Activated T-cell treated with anti-CD3 and anti-CD28 coated beads, Interleukin-2, amount 50 U/mL, for 4 hours (primary cell): ENCODE results near the gene REEP3. TPM values are rescaled to one million over a fixed set of nuclear protein-coding genes. Genes with fewer than 3 reads are reported as not detected.

Experiments
- ATAC-seq, 2 donors: fragments of 200-7000 bp; cut with Tn5 transposase; one replicate each; pipeline ENCODE4 v1.10.0; 2021
- DNase-seq: peaks from one replicate; pipeline ENCODE4 v3.0.0-alpha.2; 2020
- H3K27me3 Mint-ChIP-seq: one replicate; pipeline ENCODE4 v1.8.0; 2021; ENCODE audit warnings: low read depth, mixed read lengths
- H3K36me3 Mint-ChIP-seq: one replicate; pipeline ENCODE4 v1.8.0; 2022; ENCODE audit warnings: mixed read lengths; ENCODE audit not compliant: insufficient read depth
- H3K4me1 Mint-ChIP-seq: one replicate; pipeline ENCODE4 v1.8.0; 2021; ENCODE audit warnings: low read depth, mixed read lengths
- H3K4me3 Mint-ChIP-seq: one replicate; pipeline ENCODE4 v1.8.0; 2021; ENCODE audit warnings: mild to moderate bottlenecking, moderate library complexity, mixed read lengths
- H3K9me3 Mint-ChIP-seq: one replicate; pipeline ENCODE4 v1.8.0; 2021; ENCODE audit warnings: mixed read lengths
- total RNA-seq, 3 donors: library from RNA; stranded (reverse); gene quantifications; one replicate each; pipeline ENCODE4 v1.2.1, GENCODE V29; 2021

The REEP3 gene
- total RNA-seq, 3 donors from 2014 or later = 13.8 to 20.8 (median 15.0) TPM

DNA sequence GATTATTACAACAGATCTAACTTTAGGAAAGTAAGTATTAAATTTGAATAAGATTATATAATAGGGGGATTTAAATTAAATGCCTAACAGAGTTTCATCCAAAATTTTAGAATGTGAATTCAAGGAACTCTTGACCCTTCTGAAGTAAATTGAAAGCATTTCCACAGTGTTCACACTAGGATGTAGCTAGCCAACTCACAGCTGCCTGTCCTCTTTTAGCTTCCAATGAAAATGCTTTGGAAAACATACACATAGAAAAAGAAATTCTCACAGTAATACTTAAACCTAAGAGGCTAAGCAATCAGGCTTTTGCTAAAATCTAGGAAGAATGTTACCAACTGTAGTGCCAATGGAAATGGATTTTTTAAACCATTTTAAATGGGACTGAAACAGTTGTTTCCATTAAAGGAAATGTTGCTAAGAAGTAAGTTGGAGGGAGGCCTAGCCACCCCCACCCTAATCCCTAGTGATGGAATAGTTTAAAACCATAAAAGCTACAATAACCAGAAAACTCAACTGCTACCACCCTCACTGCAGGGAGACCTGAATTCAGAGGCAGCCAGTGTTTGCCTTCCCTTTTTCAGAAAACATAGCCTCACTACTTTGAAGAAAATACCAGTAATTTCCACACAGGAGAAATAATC lies 58.3 kb downstream of the REEP3 start:
- Mint-ChIP-seq H3K36me3 (peaks cover 10% of the 10 kb centered on the region), H3K27me3 (no peaks in the 10 kb centered on the region), H3K4me1 (peaks cover 5% of the 10 kb centered on the region), H3K4me3 (no peak overlapping the region), H3K9me3 (no peaks in the 10 kb centered on the region)
- ATAC-seq (no peak), DNase-seq (no peak)

DNA sequence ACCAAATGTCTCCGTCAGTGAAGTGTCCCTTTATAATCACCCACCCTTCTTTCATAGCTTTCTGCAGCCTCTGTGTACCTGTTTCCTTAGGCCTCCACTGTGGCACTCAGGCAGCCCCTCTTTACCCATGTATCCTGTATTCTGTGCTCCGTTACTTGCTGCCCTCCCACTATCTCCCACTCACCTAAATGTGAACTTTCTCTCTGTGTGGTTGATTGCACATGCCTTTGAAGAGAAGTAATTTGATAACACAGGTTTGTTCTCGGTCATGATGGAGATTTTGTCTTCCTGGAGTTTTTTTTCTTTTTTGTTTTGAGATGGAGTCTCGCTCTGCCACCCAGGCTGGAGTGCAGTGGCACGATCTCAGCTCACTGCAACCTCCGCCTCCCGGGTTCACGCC lies 61.5 kb downstream of the REEP3 start:
- Mint-ChIP-seq H3K4me3 (no peak overlapping the region), H3K4me1 (no peaks in the 10 kb centered on the region), H3K36me3 (no peaks in the 10 kb centered on the region), H3K9me3 (no peaks in the 10 kb centered on the region), H3K27me3 (no peaks in the 10 kb centered on the region)
- DNase-seq = no peak
- ATAC-seq = no peak

DNA sequence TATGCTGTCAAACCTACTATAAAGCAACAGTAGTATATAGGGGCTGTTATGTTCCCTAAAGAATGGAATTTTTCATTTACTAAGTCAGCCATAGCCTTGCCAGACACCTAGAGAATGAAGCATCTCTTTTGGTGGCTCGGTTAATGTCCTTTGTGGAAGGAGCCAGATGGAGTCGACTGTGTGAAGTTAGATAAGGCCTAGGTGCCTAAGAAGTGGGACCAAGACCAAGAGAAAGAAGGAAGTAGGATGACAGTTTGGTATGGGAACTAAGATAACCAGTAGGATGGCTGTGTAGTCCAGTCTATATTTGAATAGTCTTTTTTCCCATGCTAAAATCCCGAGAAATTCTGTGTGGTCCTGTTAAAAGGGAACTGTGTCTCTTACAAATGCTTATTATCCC lies 62.2 kb downstream of the REEP3 start:
- H3K4me1 Mint-ChIP-seq = no peaks in the 10 kb centered on the region
- H3K36me3 Mint-ChIP-seq = no peaks in the 10 kb centered on the region
- H3K4me3 Mint-ChIP-seq = no peak overlapping the region
- no peaks in the 10 kb centered on the region for H3K27me3 Mint-ChIP-seq
- no peak for ATAC-seq
- no peaks in the 10 kb centered on the region for H3K9me3 Mint-ChIP-seq
- DNase-seq = no peak

DNA sequence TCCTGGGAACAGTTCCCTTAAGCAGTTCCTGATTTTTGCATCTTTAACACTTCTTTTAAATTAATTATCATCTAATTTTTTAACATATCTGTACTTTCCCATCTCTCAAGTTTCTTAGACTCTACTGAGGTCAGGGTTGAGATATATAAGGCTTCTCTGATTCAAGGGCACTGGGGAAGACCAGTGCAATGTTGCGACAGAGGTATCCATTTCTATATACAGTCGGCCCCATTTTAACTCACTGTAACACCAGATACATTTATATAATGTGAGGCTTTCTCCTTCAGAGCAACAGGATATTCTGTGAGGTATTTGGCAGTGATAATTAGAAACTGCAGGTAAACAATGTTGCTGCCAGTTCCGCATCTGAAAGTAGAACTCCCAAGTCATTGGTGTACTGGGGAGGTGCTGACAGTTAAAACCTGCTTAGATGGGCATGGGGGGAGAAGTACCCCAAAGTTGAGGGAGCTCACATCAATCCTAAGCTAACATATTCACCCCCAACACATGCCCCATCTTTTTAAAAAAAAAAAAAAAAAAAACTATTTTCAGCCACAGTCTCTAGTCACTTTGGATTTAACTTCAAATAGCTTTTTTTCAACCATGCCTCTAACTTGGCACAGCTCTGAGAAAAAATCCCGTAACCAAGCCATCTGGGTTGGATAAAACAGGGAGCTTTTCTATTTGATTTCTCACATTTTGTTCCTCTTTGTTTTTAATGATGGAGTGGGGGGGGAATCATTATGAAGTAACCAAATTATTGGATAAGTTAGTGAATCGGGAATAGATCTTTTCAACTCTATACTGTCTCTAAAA lies 62.9 kb downstream of the REEP3 start:
- H3K27me3 Mint-ChIP-seq = no peaks in the 10 kb centered on the region
- ATAC-seq (no peak), DNase-seq (no peak)
- H3K36me3 Mint-ChIP-seq = no peaks in the 10 kb centered on the region
- H3K9me3 Mint-ChIP-seq = no peaks in the 10 kb centered on the region
- H3K4me1 Mint-ChIP-seq = no peaks in the 10 kb centered on the region
- H3K4me3 Mint-ChIP-seq = no peak overlapping the region

DNA sequence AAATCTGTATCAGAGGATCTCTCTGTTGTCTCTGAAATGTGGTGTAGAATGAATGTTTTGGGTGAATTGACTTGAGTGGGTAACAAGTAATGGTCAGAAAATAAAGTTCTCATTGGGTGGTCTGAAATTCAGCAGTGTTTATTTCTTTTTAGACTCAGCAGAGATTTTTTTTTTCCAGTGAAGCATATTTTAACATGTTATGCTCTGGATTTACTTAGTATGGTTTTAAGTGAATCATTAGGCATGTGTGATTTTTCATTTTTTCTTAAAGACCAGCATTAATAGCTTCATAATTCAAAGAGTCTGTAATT lies 63.5 kb downstream of the REEP3 start:
- Mint-ChIP-seq H3K27me3 (no peaks in the 10 kb centered on the region), H3K4me1 (no peaks in the 10 kb centered on the region), H3K36me3 (no peaks in the 10 kb centered on the region), H3K9me3 (no peaks in the 10 kb centered on the region), H3K4me3 (no peak overlapping the region)
- DNase-seq = no peak
- ATAC-seq = no peak

DNA sequence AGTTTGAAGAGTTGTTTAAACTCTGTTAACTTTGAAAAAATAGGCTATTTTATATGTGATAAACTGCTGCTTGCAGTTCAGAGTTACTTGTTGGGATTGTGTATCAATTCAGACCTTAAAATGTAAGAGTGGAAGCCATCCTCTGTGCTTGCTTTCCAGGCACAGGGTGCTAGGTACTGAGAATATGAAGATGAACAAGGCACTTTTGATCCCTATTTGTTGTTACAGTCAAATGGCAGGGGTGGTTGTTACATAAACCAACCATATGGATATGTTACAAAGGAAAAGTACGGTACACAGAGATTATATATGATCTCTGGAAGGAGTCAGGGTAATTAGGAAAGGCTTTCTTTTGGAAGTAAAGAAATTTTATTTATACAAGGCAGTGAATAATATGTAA lies 63.8 kb downstream of the REEP3 start:
- no peaks in the 10 kb centered on the region for H3K27me3 Mint-ChIP-seq
- H3K9me3 Mint-ChIP-seq = no peaks in the 10 kb centered on the region
- ATAC-seq (no peak), DNase-seq (no peak)
- no peaks in the 10 kb centered on the region for H3K36me3 Mint-ChIP-seq
- no peak overlapping the region for H3K4me3 Mint-ChIP-seq
- H3K4me1 Mint-ChIP-seq = no peaks in the 10 kb centered on the region

DNA sequence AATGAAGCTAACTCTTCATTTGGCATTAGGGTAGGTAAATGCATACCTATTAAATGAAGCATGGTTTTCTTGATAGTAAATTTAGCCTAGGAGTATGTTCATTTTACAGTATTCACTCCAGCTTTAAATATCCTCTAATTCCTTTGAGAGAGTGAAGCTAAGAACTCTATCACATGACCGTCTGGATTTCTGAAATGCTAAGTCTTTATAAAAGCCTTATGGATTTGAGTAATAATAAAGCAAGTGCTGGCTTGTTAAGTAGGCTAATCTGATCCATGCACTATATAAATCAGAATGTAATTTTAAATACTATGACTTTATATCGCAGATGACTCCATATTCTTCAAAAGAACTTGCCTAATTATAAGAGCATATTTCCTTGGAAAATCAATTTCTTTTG lies 64.8 kb downstream of the REEP3 start:
- DNase-seq (no peak), ATAC-seq (no peak)

DNA sequence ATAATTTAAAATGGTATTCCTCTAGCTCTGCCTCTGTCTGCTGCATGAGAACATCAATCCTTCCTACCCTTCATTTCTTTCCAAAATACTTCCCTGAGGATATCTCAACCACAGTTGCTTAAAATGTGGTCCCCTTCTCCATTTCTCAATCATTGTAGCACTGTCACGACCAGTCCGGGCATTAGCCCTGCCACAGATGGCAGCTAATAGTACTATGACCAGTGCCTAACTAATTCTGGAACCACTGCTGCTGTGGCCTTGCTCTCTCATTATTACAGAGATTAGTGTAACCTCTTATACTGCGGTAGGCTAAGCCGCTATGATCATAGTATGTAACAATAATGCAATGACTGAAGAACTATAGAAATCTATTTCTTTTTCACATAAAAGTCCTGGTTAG lies 66.0 kb downstream of the REEP3 start:
- Mint-ChIP-seq H3K4me3 (no peak overlapping the region), H3K36me3 (no peaks in the 10 kb centered on the region), H3K4me1 (no peaks in the 10 kb centered on the region), H3K9me3 (no peaks in the 10 kb centered on the region), H3K27me3 (no peaks in the 10 kb centered on the region)
- DNase-seq (no peak), ATAC-seq (no peak)

More for the DNA sequence above, 64.8 kb downstream of the REEP3 start:
- Mint-ChIP-seq H3K27me3 (no peaks in the 10 kb centered on the region), H3K4me3 (no peak overlapping the region), H3K4me1 (no peaks in the 10 kb centered on the region), H3K9me3 (no peaks in the 10 kb centered on the region), H3K36me3 (no peaks in the 10 kb centered on the region)

DNA sequence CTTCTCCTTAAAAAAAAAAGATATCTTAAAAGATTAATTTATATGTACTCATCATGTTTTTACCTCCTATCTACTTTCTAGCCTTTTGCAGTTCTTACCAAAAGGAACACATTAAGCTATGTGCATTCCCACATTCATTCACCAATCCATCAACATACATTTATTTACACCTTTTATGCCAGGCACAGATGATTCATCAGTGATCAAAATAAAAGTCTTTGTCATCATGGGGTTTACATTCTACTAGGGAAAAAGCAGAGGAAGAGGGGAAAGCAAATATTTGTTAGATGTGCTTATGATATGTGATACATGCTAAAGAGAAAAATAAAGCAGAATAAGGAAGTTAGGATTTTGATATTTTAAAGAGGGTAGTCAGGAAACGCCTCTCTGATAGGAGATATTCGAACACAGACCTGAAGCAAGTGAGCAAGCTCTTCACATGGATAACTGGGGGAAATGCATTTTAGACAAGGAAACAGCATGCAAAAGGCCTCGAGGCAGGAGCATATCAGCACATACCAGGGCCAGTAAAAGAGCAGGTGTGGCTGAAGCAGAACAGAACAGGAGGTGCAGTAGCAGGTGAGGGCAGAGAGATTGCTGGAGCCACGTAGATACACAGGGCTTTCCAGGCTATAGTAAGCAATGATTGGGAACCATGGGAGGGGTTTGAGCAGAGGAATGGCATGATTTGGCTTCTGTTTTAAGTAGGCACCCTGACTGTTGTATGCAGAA lies 67.4 kb downstream of the REEP3 start:
- Mint-ChIP-seq H3K4me3 (no peak overlapping the region), H3K27me3 (no peaks in the 10 kb centered on the region), H3K36me3 (peaks cover 2% of the 10 kb centered on the region), H3K9me3 (no peaks in the 10 kb centered on the region), H3K4me1 (no peaks in the 10 kb centered on the region)
- no peak for ATAC-seq
- no peak for DNase-seq

DNA sequence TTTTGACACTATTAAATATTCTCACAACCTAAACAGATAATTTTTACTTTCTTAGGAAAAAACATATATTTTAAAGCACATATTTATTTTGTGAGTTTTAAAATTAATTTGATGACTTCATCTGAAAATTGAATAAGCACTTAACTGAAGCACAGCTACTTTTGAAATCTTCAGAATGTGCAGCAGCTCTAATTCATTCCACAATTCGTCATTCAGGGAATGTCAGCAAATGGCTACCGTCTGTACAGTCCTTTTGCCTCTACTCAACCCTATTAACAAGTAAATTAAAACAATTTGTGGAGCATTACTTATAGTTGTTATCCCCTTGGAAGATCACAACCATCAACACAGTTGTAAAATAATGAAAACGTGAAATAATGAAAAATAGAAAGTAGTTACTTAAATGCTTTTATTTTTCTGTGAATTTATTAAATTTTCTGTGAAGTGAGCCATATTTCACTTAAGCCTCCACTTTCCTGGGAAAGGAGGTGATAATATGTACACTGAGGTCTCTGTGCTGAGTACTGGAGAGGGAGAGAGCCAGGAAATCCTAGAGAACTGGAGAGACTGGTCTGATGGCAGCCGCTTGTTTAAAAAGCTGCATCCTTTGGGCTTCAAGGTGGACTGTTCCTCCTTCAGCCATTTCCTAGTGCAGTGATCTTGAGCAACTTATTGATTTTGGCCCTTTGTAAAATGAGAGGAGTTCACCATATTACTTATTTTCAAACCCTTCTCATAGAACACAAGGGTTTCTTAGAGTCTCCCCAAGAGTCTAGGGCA lies 70.6 kb downstream of the REEP3 start:
- no peaks in the 10 kb centered on the region for H3K27me3 Mint-ChIP-seq
- H3K9me3 Mint-ChIP-seq = no peaks in the 10 kb centered on the region
- H3K4me1 Mint-ChIP-seq = no peaks in the 10 kb centered on the region
- H3K36me3 Mint-ChIP-seq = peaks cover 23% of the 10 kb centered on the region
- DNase-seq (no peak), ATAC-seq (no peak)
- H3K4me3 Mint-ChIP-seq = no peak overlapping the region

DNA sequence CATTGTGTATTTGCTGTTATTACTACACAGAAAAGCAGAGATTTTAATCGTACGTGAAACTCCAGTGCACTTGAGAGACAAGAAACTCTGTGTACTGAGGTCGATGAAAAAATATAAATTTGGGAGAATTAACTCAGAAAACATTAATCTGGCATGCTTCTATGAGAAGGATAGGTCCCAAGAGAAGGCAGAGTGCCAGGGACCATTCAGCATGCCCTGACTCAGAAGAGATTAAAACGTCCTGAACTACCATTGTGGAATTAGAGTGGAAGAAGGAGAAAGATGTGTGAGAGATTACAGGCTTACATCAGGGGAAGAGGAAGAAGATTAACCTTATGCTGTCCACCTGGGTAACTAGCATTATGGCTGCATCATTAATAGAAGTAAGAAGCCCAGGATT lies 72.4 kb downstream of the REEP3 start:
- no peaks in the 10 kb centered on the region for H3K4me1 Mint-ChIP-seq

DNA sequence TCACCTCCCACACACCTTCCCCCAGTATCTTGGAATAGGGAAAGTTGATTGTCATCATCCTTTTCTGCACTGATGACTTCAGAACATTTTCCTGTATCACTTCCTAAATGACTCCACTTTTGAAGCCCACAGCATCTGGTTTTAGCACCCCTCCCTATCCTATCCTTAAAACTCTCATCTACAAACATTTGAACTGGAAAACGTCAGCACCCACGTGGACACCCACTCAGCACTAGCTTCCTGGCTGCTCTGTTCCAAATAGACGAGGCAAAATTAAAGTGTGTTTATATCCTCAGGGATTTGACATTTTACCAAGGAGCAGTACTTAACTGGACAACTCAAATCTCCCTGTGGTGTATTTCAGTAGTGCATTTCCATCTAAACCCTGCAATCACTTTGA lies 73.9 kb downstream of the REEP3 start:
- DNase-seq (no peak), ATAC-seq (no peak)
- Mint-ChIP-seq H3K4me3 (no peak overlapping the region), H3K9me3 (no peaks in the 10 kb centered on the region), H3K27me3 (no peaks in the 10 kb centered on the region), H3K4me1 (no peaks in the 10 kb centered on the region), H3K36me3 (peaks cover 34% of the 10 kb centered on the region)

More for the DNA sequence above, 72.4 kb downstream of the REEP3 start:
- Mint-ChIP-seq H3K27me3 (no peaks in the 10 kb centered on the region), H3K9me3 (no peaks in the 10 kb centered on the region), H3K4me3 (no peak overlapping the region), H3K36me3 (peaks cover 26% of the 10 kb centered on the region)
- ATAC-seq (no peak), DNase-seq (no peak)

DNA sequence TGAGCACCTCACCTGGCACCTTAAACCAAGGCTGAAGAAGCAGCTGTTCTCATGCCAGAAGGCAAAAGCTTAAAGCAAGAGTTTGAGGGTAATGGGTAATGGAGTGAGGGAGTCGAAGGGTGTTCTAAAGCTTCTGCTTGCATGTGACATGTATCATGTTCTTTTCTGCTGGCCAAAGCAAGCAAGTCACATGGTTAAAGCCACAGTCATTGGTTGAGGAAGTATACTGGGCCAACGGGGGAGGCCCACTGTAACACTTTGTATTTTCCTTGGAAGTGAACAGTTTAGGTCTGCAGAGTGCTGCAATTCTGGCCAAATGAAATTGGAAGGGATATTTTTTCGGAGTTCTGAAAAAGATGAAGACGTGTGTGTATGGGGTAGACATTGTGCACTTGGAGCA lies 75.7 kb downstream of the REEP3 start:
- no peaks in the 10 kb centered on the region for H3K27me3 Mint-ChIP-seq
- no peak overlapping the region for H3K4me3 Mint-ChIP-seq
- peaks cover 35% of the 10 kb centered on the region for H3K36me3 Mint-ChIP-seq
- no peaks in the 10 kb centered on the region for H3K4me1 Mint-ChIP-seq
- no peaks in the 10 kb centered on the region for H3K9me3 Mint-ChIP-seq
- no peak for DNase-seq
- ATAC-seq = no peak

DNA sequence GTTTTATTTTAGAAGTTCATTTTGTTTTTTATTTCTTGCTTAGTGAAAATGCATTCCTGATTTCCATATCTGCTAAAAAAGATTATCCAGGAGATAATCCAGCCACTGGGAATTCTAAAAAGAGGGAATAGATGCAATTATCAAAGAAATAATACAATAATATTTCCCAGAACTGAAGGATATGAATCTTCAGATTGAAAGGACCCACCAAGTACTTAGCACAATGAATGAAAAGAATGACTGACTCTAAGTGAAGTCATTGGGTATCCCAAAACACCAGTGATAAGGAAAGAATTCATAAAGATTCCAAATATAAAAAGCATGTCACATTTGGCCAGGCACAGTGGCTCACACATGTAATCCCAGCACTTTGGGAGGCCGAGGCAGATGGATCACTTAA lies 79.3 kb downstream of the REEP3 start:
- no peaks in the 10 kb centered on the region for H3K27me3 Mint-ChIP-seq
- ATAC-seq = no peak
- no peak for DNase-seq
- H3K4me1 Mint-ChIP-seq = no peaks in the 10 kb centered on the region
- no peak overlapping the region for H3K4me3 Mint-ChIP-seq
- H3K9me3 Mint-ChIP-seq = no peaks in the 10 kb centered on the region
- peaks cover 23% of the 10 kb centered on the region for H3K36me3 Mint-ChIP-seq
